GM12878 (cell line): ENCODE data around the gene SNX13. TPM values are rescaled to one million over a fixed set of nuclear protein-coding genes. Genes with fewer than 3 reads are reported as not detected.

Experiments used
- ATAC-seq: fragments of 200-7000 bp; cut with Tn5 transposase; 3 replicates; pipeline ENCODE4 v1.9.1; 2020; ENCODE audit warnings: mild to moderate bottlenecking, moderate library complexity
- BruUV-seq: library from RNA; stranded (reverse); fragments of 400-500 nt; replicated peaks from 2 replicates; lab custom pipeline; 2021; lab: Mats Ljungman, UMichigan
- CTCF ChIA-PET: fragments of 300-600 bp; sonication (Branson Sonifier 250); formaldehyde crosslinking; extraction: SDS; loops from one replicate; lab custom pipeline; 2021; ENCODE audit warnings: inconsistent platforms; lab: Yijun Ruan, JAX
- POLR2A ChIA-PET: fragments of 350-600 bp; formaldehyde crosslinking; extraction: SDS; loops from one replicate; lab custom pipeline; 2021; ENCODE audit warnings: inconsistent platforms; lab: Charles Lee
- RAD21 ChIA-PET: fragments of 300-600 bp; sonication (Branson Sonifier 250); formaldehyde crosslinking; loops from one replicate; lab custom pipeline; 2023; ENCODE audit warnings: antibody characterized with exemption; ENCODE audit not compliant: unreplicated experiment; lab: Charles Lee
- SMC1A ChIA-PET: fragments of 300-600 bp; sonication (Branson Sonifier 250); formaldehyde crosslinking; loops from one replicate; lab custom pipeline; 2023; ENCODE audit not compliant: unreplicated experiment, uncharacterized antibody; lab: Charles Lee
- DNase-seq: peaks from one replicate; pipeline ENCODE4 v3.0.0-alpha.2; 2011; ENCODE audit warnings: low read depth, low spot score
- FAIRE-seq: peaks from 3 replicates; lab custom pipeline; 2011; peaks lifted over from hg19 to GRCh38; lab: Jason Lieb, UNC
- H2AFZ ChIP-seq: 2 replicates; pipeline ENCODE4 v1.6.0; 2011; ENCODE audit warnings: low read depth, low read length, control low read depth; ENCODE audit not compliant: control insufficient read depth
- H3K27ac ChIP-seq: 2 replicates; pipeline ENCODE4 v1.5.1; 2011; ENCODE audit warnings: control low read depth; ENCODE audit not compliant: control insufficient read depth, insufficient read depth
- H3K27me3 ChIP-seq, 2 experiments: replicated peaks in 1 of 2; 2 replicates each; pipeline versions ENCODE4 v1.6.0 to v1.6.1; 2011; ENCODE audit warnings: low read length in 1 of 2; ENCODE audit not compliant: control insufficient read depth in 2 of 2, insufficient read depth in 2 of 2
- H3K36me3 ChIP-seq, 2 experiments: 2 replicates each; pipeline ENCODE4 v1.5.1; 2011; ENCODE audit warnings: low read length in 1 of 2; ENCODE audit not compliant: control insufficient read depth in 2 of 2, insufficient read depth in 2 of 2
- H3K4me1 ChIP-seq: 2 replicates; pipeline ENCODE4 v1.6.1; 2011; ENCODE audit warnings: mild to moderate bottlenecking, low read length, moderate library complexity, mixed read lengths; ENCODE audit not compliant: control insufficient read depth, insufficient read depth
- H3K4me2 ChIP-seq: 2 replicates; pipeline ENCODE4 v1.6.0; 2011; ENCODE audit warnings: control low read depth; ENCODE audit not compliant: control insufficient read depth, insufficient read depth
- H3K4me3 ChIP-seq: fragments of 200-600 bp; sonication (generic); 2 replicates; pipeline ENCODE4 v1.5.1; 2016
- H3K79me2 ChIP-seq: 2 replicates; pipeline ENCODE4 v1.6.0; 2011; ENCODE audit warnings: low read length; ENCODE audit not compliant: control insufficient read depth, insufficient read depth
- H3K9ac ChIP-seq: 2 replicates; pipeline ENCODE4 v1.8.0; 2011; ENCODE audit warnings: low read length, control low read depth, mixed read lengths; ENCODE audit not compliant: control insufficient read depth, insufficient read depth
- H3K9me3 ChIP-seq: replicated peaks from 3 replicates; pipeline ENCODE4 v1.5.1; 2011; ENCODE audit warnings: mild to moderate bottlenecking, low read length; ENCODE audit not compliant: control insufficient read depth, insufficient read depth
- H4K20me1 ChIP-seq: 2 replicates; pipeline ENCODE4 v1.6.0; 2011; ENCODE audit not compliant: control insufficient read depth, insufficient read depth
- CUX1 ChIP-seq: IDR thresholded peaks from 2 replicates; pipeline ENCODE4 v1.6.1; 2012; ENCODE audit warnings: improper control_type of control experiment, low read depth, low read length; ENCODE audit not compliant: insufficient replicate concordance
- EP300 ChIP-seq, 2 experiments: fragments of 150-350 bp in 1 of 2; IDR thresholded peaks; 2 replicates each; pipeline ENCODE4 v1.6.1; 2011 to 2012; ENCODE audit warnings: low read depth in 2 of 2, low read length in 2 of 2, borderline replicate concordance in 1 of 2, improper control_type of control experiment in 1 of 2, inconsistent platforms in 1 of 2; ENCODE audit not compliant: control insufficient read depth in 1 of 2
- GATAD2B ChIP-seq: fragments of 450-650 bp; conservative IDR thresholded peaks from 2 replicates; pipeline ENCODE4 v1.6.1; 2017; ENCODE audit warnings: low read depth, mild to moderate bottlenecking, moderate library complexity
- HCFC1 ChIP-seq: fragments of 150-350 bp; IDR thresholded peaks from 2 replicates; pipeline ENCODE4 v1.6.1; 2014; ENCODE audit warnings: low read length
- HDAC2 ChIP-seq: fragments of 200-600 bp; sonication (generic); IDR thresholded peaks from 2 replicates; pipeline ENCODE4 v1.6.1; 2017
- HDGF ChIP-seq: fragments of 450-650 bp; IDR thresholded peaks from 2 replicates; pipeline ENCODE4 v1.6.1; 2016; ENCODE audit warnings: antibody characterized with exemption
- IRF4 ChIP-seq: IDR thresholded peaks from 2 replicates; pipeline ENCODE4 v1.6.1; 2011; ENCODE audit warnings: low read depth, low read length
- MYB ChIP-seq: fragments of 150-350 bp; IDR thresholded peaks from 2 replicates; pipeline ENCODE4 v1.6.1; 2014; ENCODE audit warnings: mild to moderate bottlenecking, low read depth, low read length, borderline replicate concordance
- PAX5 ChIP-seq: IDR thresholded peaks from 2 replicates; pipeline ENCODE4 v1.6.1; 2011; ENCODE audit warnings: low read depth, low read length, borderline replicate concordance
- RFX5 ChIP-seq: IDR thresholded peaks from 2 replicates; pipeline ENCODE4 v1.6.1; 2011; ENCODE audit warnings: low read depth, low read length, improper control_type of control experiment
- SMAD1 ChIP-seq: fragments of 450-650 bp; IDR thresholded peaks from 2 replicates; pipeline ENCODE4 v1.6.1; 2018; ENCODE audit warnings: mild to moderate bottlenecking, low read depth; ENCODE audit not compliant: partially characterized antibody
- SP1 ChIP-seq: IDR thresholded peaks from one replicate; pipeline ENCODE4 v1.6.1; 2011; ENCODE audit warnings: low read depth, low read length
- TAF1 ChIP-seq: IDR thresholded peaks from 2 replicates; pipeline ENCODE4 v1.6.1; 2011; ENCODE audit warnings: mild to moderate bottlenecking, low read depth, low read length, borderline replicate concordance
- ZNF622 ChIP-seq: fragments of 450-650 bp; IDR thresholded peaks from 2 replicates; pipeline ENCODE4 v1.6.1; 2017; ENCODE audit warnings: mild to moderate bottlenecking, inconsistent platforms
- ZSCAN29 ChIP-seq: fragments of 450-650 bp; IDR thresholded peaks from 2 replicates; pipeline ENCODE4 v1.6.1; 2017; ENCODE audit warnings: mild to moderate bottlenecking, moderate library complexity
- WGBS: methylation state at CpG from one replicate; pipeline ENCODE4 v1.1.6; 2016; ENCODE audit warnings: low lambda C conversion rate; ENCODE audit not compliant: insufficient replicate concordance, insufficient coverage; ENCODE audit errors: missing lambda C conversion rate; 5-methylcytosine and 5-hydroxymethylcytosine counted together
- in situ Hi-C: fragments of 300-500 bp; cut with MboI; formaldehyde crosslinking; loops from 9 replicates; pipeline ENCODE4 v1.14.3; 2018; ENCODE audit warnings: mixed read lengths
- intact Hi-C: fragments of 100-400 bp; cut with micrococcal nuclease; formaldehyde crosslinking; loops from one replicate; pipeline ENCODE4 v1.14.2; 2022; ENCODE audit not compliant: unreplicated experiment
- polyA plus RNA-seq, 11 experiments: library from polyadenylated mRNA; depleted of rRNA in 4 of 11; unstranded in 6 of 11; stranded (reverse) in 5 of 11; fragments of >200 nt; fragmentation: Nextera tagmentation in 4 of 11; fragmentation: Illumina TruSeq in 1 of 11; extraction: Ambion mirVana in 4 of 11; extraction: Trizol in 1 of 11; gene quantifications; 1 replicate in 1 of 11; 2 replicates in 10 of 11; pipeline versions ENCODE4 v1.2.1 to v1.2.3, GENCODE V29; 2011 to 2016; ENCODE audit warnings: inconsistent platforms in 2 of 11, missing spikeins in 2 of 11, low read depth in 1 of 11
- total RNA-seq, 4 experiments: library from RNA; depleted of rRNA in 3 of 4; stranded (reverse); fragments of >200 nt in 3 of 4; fragmentation: Illumina TruSeq in 1 of 4; extraction: Trizol in 1 of 4; gene quantifications; 2 replicates each; pipeline versions ENCODE4 v1.2.1 to v1.2.3, GENCODE V29; 2013 to 2021
- TF ChIP-seq, protein P1 (sequence below): fragments of 450-650 bp; IDR thresholded peaks from 2 replicates; pipeline ENCODE4 v1.6.1; 2017; ENCODE audit warnings: mild to moderate bottlenecking, low read depth, inconsistent platforms; ENCODE audit not compliant: poor library complexity, severe bottlenecking

Gene SNX13
- total and polyA plus RNA-seq, 10 of the 15 experiments (the other 5 are each of a cell fraction or from before 2014, with no cell fraction given) = 2.2 to 17.1 (median 11.9) TPM

DNA sequence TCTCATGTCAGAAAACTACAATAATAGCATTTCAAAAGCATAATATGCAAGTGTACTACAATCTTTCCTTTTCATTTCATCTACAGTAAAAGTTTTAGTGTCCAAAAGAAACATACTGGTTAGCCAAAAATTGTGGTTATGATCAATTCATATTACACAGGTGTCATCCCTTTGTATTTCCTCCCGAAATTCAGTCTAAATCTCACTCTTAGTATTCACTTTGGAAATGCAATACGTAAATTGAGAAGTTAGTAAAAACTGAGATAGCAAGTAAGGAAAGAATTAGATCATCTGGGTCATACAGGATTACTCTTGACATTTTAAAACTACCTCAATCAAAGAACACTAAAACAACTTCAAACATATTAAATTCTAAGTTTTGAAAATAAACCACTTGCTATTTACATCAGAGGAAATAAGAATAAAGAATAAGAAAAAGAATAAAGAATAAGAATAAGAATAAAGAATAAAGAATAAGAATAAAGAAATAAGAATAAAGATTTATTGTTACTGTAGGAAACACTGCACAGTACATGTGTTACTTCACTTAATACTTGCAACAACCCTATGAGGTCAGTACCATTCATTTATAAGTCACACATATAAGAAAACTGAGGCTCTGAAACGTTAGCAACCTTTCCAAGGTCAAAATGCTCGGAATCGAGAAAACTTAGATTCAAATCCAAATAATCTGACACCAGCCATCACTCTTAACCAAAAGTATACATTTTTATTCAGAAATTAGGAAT lies 10.5 kb downstream of the SNX13 start (continued):
- TF ChIP-seq CUX1 = no peak

GRCh38 chr7:17928055-17928454 lies 12.2 kb downstream of the SNX13 start:
- Histone ChIP-seq H3K4me3 (no peak overlapping the region), H3K27me3 (no peaks in the 10 kb centered on the region), H3K9me3 (no peaks in the 10 kb centered on the region), H3K79me2 (peaks cover 15% of the 10 kb centered on the region), H3K4me2 (no peak overlapping the region), H2AFZ (no peak overlapping the region), H3K9ac (no peak overlapping the region), H3K27ac (no peak overlapping the region), H4K20me1 (no peaks in the 10 kb centered on the region), H3K36me3 (no peaks in the 10 kb centered on the region), H3K4me1 (peaks cover 4% of the 10 kb centered on the region; the same call in 1 of the 2 replicates)
- intact Hi-C loops (no loop called here), in situ Hi-C loops (no loop called here)
- ChIA-PET RAD21 (no interaction called here), SMC1A (interaction anchor here (1.2 kb wide), 1 partner anchor 157 kb away, joined by 4 read pairs; no protein-coding TSS in a partner anchor), POLR2A (no interaction called here), CTCF (interaction anchor here (1.1 kb wide), 2 partner anchors 9 to 157 kb away, joined by 3 to 5 read pairs; no protein-coding TSS in a partner anchor)
- no TSS peak for BruUV-seq
- WGBS = 63% methylated on average over 1 of the region's 1 CpG
- ATAC-seq (no peak), FAIRE-seq (no peak), DNase-seq (no peak)
- TF ChIP-seq ZNF622 (no peak), RFX5 (no peak), HDGF (no peak), IRF4 (no peak), ZSCAN29 (no peak), HDAC2 (no peak), HCFC1 (no peak), PAX5 (no peak), SP1 (no peak), EP300 (IDR thresholded peaks at IDR 0.05; ENCODE audit: borderline replicate concordance in 1 of 2, control insufficient read depth in 1 of 2, low read depth in 2 of 2, low read length in 2 of 2) (no peak), MYB (no peak), TAF1 (no peak), SMAD1 (no peak), GATAD2B (no peak)
- TF ChIP-seq, protein P1, sequence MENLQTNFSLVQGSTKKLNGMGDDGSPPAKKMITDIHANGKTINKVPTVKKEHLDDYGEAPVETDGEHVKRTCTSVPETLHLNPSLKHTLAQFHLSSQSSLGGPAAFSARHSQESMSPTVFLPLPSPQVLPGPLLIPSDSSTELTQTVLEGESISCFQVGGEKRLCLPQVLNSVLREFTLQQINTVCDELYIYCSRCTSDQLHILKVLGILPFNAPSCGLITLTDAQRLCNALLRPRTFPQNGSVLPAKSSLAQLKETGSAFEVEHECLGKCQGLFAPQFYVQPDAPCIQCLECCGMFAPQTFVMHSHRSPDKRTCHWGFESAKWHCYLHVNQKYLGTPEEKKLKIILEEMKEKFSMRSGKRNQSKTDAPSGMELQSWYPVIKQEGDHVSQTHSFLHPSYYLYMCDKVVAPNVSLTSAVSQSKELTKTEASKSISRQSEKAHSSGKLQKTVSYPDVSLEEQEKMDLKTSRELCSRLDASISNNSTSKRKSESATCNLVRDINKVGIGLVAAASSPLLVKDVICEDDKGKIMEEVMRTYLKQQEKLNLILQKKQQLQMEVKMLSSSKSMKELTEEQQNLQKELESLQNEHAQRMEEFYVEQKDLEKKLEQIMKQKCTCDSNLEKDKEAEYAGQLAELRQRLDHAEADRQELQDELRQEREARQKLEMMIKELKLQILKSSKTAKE = no peak
